Measurements from ENCODE around the gene BIN1.

BIN1 gene

DNA sequence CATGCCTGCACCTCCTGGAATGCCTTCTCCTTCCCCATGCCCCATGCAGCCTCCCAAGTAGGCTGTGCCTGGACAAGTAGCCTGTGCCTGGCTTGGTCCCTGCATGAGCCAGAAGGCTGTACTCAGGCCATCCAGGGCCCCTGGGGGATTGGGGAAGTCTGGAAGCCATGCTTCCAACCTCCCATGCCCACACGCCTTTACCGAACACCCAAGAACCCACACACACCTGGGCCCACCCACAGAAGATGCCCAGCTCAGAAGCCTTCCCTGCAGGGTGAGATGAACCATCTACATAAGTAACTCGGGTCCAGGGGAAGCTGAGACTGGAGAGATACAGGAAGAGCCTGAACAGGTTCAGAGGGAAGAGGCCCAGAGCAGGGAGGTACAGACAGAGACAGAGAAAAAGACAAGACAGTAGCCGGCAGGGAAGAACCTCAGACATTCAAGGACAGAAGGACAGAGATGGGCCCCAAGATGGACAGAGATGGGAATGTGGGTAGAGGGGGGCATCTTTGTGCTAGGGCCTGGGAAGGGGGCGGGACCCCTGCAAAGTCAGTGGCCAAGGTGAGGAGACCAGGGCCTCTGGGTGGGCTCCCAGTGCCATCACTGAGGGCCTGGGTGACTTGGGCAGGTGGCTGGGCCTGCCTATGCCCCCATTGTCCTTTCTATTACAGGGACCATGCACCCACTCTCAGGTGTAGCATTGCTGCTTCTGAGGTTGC, 4.3 kb downstream of the BIN1 start:
- TF ChIP-seq, protein P1, sequence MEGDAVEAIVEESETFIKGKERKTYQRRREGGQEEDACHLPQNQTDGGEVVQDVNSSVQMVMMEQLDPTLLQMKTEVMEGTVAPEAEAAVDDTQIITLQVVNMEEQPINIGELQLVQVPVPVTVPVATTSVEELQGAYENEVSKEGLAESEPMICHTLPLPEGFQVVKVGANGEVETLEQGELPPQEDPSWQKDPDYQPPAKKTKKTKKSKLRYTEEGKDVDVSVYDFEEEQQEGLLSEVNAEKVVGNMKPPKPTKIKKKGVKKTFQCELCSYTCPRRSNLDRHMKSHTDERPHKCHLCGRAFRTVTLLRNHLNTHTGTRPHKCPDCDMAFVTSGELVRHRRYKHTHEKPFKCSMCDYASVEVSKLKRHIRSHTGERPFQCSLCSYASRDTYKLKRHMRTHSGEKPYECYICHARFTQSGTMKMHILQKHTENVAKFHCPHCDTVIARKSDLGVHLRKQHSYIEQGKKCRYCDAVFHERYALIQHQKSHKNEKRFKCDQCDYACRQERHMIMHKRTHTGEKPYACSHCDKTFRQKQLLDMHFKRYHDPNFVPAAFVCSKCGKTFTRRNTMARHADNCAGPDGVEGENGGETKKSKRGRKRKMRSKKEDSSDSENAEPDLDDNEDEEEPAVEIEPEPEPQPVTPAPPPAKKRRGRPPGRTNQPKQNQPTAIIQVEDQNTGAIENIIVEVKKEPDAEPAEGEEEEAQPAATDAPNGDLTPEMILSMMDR (IDR thresholded peaks at IDR 0.05; ENCODE audit: low read depth, low read length) = no peak
- DNase-seq (ENCODE audit: low read depth, low spot score) = no peak
- in situ Hi-C loops (cut with HindIII; ENCODE audit: low sequenced_read_pairs) = no loop called here
- no peak overlapping the region for H3K4me3 ChIP-seq (ENCODE audit: low read depth, low read length)

DNA sequence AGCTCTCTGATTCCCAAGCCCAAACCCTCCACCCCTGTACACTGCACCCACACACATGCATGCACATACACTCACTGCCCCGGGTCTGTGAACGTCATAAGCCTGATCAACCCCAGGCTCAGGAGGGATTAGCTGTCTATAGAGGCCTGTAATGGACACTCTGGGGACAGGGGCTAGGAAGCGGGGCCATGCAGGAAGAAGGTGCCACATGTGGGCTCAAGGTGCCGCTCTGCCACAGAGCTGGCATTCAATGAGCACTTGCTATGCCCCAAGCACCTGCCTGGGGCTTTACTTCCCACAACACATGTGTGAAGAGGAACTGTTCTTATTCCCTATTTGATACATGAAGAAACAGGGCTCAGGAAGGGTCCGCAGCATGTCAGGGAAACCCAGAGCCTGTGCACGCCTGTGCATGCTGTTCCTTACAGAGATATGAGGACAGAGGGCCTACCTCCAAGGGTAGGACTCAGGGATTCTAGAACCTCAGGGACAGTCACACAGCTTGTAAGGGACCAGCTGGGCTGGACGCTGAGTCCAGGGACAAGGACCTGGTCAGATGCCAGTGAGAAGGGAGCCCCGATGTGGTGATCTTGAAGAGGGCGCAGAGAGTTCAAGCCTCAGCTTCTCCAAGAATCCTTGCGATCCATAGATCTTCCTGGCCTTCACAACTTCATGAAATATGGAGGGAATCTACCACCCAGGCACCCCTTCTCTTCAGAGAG, 5.0 kb downstream of the BIN1 start:
- in situ Hi-C loops (cut with HindIII; ENCODE audit: low sequenced_read_pairs) = no loop called here
- DNase-seq (ENCODE audit: low read depth, low spot score) = no peak
- H3K4me3 ChIP-seq (ENCODE audit: low read depth, low read length) = no peak overlapping the region
- TF ChIP-seq, protein P1 (IDR thresholded peaks at IDR 0.05; ENCODE audit: low read depth, low read length) = no peak

DNA sequence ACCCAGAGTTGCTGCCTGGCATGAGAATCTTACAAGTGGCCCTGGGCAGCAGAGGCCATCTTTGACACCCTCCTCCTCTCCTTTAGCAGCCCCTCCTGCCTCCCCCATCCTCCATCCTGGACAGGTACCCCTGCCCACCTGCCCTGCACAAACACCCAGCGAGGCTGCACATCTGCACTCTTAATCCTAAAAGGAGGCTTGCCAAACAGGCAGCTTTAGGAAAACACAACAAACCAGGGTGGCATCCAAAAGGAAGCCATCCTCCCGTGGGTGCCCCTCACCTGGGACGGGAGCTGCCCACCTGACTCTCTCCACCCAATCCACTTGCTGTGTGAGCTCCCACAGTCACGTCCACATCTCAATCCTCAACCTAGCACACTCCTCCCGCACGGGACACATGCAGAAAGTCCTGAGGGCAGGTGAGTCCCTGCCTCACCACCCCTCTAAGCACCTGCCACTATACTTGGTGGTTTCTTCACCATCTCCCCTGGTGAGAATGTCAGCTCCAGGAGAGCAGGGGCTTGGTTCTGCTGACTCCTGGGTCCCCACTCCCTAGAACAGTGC, 5.8 kb downstream of the BIN1 start:
- in situ Hi-C loops (cut with HindIII; ENCODE audit: low sequenced_read_pairs) = no loop called here
- H3K4me3 ChIP-seq (ENCODE audit: low read depth, low read length) = no peak overlapping the region
- no peak for DNase-seq (ENCODE audit: low read depth, low spot score)
- TF ChIP-seq, protein P1 (IDR thresholded peaks at IDR 0.05; ENCODE audit: low read depth, low read length) = no peak

DNA sequence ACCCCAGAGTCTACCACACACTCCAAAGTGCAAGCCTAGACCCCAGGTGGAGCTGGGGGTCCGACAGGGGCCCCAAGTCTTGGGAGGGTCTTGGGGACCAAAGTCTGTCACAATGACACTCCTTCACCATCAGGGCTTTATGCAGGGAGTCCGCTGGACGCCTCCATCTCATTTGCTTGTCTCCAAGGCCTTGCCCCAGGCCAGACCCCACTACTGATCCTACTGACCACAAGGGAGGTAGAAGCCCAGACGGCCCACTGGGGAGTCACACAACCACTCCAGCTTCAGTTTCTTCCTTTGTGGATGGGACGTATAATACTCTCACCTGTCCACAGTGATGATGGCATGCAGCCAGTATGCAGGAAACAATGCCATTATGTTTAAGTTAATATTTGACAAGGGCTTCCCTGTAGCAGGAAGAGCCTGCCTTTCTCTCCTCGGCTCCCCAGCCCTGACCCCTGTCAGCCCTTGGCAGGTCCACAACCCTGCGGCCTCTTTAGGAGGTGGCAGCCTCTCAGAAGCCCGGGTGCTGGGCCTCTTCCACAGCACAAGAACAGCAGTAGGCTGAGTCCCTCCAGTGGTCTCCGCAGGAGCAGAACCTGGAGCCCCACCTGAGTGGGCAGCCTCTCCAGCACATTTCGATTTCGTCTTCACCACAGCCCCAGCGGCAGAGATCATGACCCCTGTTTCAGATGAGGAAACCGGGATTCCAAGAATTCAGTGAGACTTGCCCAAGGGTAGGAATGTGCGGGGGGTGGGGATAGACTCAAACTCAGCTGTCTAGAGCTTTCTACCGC, 6.5 kb downstream of the BIN1 start:
- DNase-seq (ENCODE audit: low read depth, low spot score) = no peak
- in situ Hi-C loops (cut with HindIII; ENCODE audit: low sequenced_read_pairs) = no loop called here
- no peak overlapping the region for H3K4me3 ChIP-seq (ENCODE audit: low read depth, low read length)
- TF ChIP-seq, protein P1 (IDR thresholded peaks at IDR 0.05; ENCODE audit: low read depth, low read length) = no peak

DNA sequence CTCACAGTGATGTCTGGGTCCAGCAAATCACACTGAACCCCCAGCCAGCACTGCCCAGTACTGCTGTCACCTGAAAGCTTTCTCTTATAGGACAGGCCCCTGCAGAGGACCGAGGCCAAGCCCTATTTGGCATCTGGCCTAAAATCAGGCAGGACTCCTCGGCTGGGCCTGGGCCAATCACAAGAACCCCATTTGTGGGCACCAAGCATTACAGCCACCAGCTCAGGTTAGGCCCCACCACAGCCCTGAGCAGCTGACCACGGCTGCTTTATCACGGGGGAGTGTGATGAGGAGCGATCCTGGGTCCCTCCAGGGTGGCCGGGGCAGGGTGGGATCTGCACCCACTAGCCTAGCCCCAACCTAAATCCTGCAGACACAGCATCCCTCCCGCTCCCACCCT, 8.2 kb downstream of the BIN1 start:
- H3K4me3 ChIP-seq (ENCODE audit: low read depth, low read length) = no peak overlapping the region
- in situ Hi-C loops (cut with HindIII; ENCODE audit: low sequenced_read_pairs) = no loop called here
- no peak for DNase-seq (ENCODE audit: low read depth, low spot score)
- TF ChIP-seq, protein P1 (IDR thresholded peaks at IDR 0.05; ENCODE audit: low read depth, low read length) = no peak

Data from astrocyte of the spinal cord (primary cell).